Measurements from ENCODE around the gene LKAAEAR1. TPM values are rescaled to one million over a fixed set of nuclear protein-coding genes. Genes with fewer than 3 reads are reported as not detected.

LKAAEAR1 gene
- total and polyA plus RNA-seq, 12 donors = 0.12 TPM; not detected in 11

DNA sequence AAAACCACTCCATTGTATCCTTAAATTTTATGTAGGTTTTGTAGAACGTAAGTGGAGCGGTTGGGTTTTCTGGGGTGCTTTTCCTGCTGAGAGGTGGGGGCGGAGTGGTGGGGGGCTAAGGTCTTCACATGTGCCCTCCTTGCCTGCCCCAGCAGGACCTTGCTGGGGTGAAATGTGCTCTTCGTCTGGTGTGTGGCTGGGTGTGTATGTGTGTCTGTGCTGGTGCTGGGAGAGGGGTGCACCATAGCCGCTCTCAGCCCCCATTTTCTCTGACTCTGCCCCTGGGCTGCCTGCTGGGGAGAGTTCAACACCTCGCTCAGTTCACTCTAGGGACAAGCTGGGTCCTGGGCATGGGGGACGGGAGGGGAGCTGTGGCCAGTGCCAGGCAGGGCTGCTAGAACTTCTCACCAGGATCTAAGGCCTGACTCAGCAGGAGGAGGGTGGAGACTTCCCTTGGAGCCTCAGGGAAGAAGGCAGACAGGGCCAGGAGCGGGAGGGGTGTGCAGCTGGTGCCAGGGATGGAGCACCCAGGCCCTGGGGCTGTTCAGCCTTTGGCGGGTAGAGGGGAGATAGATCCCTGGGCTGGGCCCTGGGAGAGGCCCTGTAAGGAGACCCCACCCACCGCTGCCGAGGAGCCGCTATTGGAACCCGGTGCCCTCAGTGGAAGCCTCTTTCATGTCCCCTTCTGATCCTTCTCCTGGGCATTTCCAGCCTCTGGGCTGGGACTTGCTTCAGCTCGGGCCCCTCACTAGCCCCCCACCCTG lies 39.5 kb downstream of the LKAAEAR1 start:
- intact Hi-C loops (cut with DNase I) = no loop called here
- TF ChIP-seq, protein P1, sequence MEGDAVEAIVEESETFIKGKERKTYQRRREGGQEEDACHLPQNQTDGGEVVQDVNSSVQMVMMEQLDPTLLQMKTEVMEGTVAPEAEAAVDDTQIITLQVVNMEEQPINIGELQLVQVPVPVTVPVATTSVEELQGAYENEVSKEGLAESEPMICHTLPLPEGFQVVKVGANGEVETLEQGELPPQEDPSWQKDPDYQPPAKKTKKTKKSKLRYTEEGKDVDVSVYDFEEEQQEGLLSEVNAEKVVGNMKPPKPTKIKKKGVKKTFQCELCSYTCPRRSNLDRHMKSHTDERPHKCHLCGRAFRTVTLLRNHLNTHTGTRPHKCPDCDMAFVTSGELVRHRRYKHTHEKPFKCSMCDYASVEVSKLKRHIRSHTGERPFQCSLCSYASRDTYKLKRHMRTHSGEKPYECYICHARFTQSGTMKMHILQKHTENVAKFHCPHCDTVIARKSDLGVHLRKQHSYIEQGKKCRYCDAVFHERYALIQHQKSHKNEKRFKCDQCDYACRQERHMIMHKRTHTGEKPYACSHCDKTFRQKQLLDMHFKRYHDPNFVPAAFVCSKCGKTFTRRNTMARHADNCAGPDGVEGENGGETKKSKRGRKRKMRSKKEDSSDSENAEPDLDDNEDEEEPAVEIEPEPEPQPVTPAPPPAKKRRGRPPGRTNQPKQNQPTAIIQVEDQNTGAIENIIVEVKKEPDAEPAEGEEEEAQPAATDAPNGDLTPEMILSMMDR (IDR thresholded peaks at IDR 0.05) = no peak
- DNase-seq (peak in 1 of 2 donors; percentile 64), ATAC-seq (peak in 7 of 8 donors; percentile 10 to 60 (median 52))
- 55 to 61% methylated on average over 12 to 14 of the region's 14 CpGs for WGBS, 2 donors
- H3K9me3 ChIP-seq = no peaks in the 10 kb centered on the region
- H3K27me3 ChIP-seq = peaks cover 9 to 90% (median 68%) of the 10 kb centered on the region in 7 donors
- peak overlapping the region; percentile 47 to 93 (median 82) for H3K27ac ChIP-seq
- H3K36me3 ChIP-seq = peaks cover 0 to 26% (median 5%) of the 10 kb centered on the region in 9 donors
- peaks cover 11 to 40% (median 31%) of the 10 kb centered on the region in 9 donors for H3K4me1 ChIP-seq
- H3K4me3 ChIP-seq = peak overlapping the region in 5 of 10 donors; percentile 27 to 78 (median 66)

DNA sequence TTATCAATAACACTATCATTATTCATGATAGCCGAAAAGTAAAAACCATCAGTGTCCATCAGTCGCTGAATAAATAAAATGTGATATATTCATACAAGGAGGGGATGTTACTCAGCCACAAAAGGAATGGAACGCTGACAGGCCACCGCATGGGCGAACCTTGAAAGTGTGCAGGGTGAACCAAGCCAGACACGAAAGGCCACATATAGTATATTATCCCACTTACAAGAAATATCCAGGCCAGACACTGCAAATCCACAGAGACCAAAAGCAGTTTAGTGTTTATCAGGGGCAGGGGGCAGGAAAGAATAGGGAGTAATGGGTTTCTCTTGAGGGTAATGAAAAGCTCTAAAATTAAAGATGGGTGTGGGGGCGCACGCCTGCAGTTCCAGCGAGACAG lies 40.4 kb downstream of the LKAAEAR1 start:
- TF ChIP-seq, protein P1 (IDR thresholded peaks at IDR 0.05) = no peak
- DNase-seq (no peak), ATAC-seq (no peak)
- H3K4me3 ChIP-seq = no peak overlapping the region
- peaks cover 13 to 49% (median 39%) of the 10 kb centered on the region in 9 donors for H3K4me1 ChIP-seq
- H3K9me3 ChIP-seq = no peaks in the 10 kb centered on the region
- H3K36me3 ChIP-seq = peaks cover 0 to 26% (median 5%) of the 10 kb centered on the region in 9 donors
- peaks cover 7 to 95% (median 70%) of the 10 kb centered on the region in 7 donors for H3K27me3 ChIP-seq
- WGBS, 2 donors = 78 to 86% methylated on average over 9 of the region's 9 CpGs
- H3K27ac ChIP-seq = peak overlapping the region in 6 of 10 donors; percentile 59 to 93 (median 84)
- intact Hi-C loops (cut with DNase I) = no loop called here

DNA sequence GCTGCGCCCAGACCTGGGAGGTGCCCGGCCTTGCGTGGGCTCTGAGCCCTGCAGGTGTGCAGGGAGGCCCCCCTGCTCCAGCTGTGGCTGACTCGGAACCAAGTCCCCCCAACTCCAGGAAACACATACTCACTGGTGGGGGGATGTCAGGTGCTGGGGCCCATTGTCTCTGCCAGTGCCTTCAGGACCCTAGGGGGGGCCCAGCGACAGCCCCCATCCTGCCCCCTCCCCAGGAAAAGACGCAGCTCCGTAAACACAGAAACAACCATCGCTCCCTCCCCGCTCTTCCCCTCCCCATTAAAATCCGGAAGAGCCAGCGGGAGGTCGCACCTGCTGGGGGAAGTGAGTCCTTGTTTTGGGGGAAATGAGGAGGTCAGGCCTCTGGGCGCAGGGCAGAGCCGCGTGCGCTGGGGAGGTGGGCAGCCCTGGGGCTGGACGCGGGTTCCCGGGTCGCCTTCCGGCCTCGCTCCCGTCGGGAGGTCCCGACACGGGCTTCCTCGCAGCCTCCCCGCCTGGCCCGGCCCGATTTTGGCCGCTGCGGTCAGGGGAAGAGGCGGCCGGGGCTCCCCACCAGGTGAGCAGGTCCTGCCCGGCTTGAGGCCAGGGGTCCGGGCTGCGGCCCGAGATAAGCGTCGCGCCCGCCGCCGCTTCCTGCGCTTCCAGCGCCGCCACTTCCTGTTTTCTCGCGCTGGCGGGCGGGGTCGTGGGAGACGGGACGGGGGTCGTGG lies 42.0 kb downstream of the LKAAEAR1 start:
- Histone ChIP-seq H3K27ac (peak overlapping the region; percentile 79 to 96 (median 86)), H3K4me1 (peaks cover 17 to 64% (median 50%) of the 10 kb centered on the region in 9 donors), H3K36me3 (peaks cover 0 to 10% (median 0%) of the 10 kb centered on the region in 9 donors), H3K4me3 (peak overlapping the region; percentile 7 to 60 (median 50)), H3K9me3 (no peaks in the 10 kb centered on the region), H3K27me3 (peaks cover 3 to 95% (median 68%) of the 10 kb centered on the region in 7 donors)
- TF ChIP-seq, protein P1 (IDR thresholded peaks at IDR 0.05) = no peak
- 1 to 2% methylated on average over 49 to 55 of the region's 55 CpGs for WGBS, 2 donors
- DNase-seq (no peak), ATAC-seq (no peak)
- intact Hi-C loops (cut with DNase I) = no loop called here

DNA sequence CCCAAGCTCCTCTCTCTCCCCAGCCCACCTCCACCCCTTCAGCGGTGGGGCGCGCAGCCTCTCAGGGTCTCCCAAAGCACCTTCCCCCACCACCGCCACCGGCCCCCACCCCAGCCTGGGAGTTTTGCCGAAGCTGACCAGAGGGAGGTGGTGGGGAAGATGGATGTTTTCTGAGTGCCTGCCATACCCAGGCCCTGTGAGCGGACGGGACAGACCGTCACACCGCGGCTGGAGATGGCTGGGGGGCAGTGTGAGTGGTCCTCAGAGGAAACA lies 42.5 kb downstream of the LKAAEAR1 start:
- intact Hi-C loops (cut with DNase I) = loop anchor here in 1 of 10 donors (2.0 kb wide), 1 partner anchor 15 kb away; no protein-coding TSS in a partner anchor
- peaks cover 17 to 64% (median 52%) of the 10 kb centered on the region in 9 donors for H3K4me1 ChIP-seq
- H3K4me3 ChIP-seq = peak overlapping the region; percentile 7 to 60 (median 50)
- DNase-seq (no peak), ATAC-seq (no peak)
- H3K36me3 ChIP-seq = peaks cover 0 to 5% (median 0%) of the 10 kb centered on the region in 9 donors
- H3K27ac ChIP-seq = peak overlapping the region; percentile 79 to 96 (median 86)
- WGBS, 2 donors = 8 to 11% methylated on average over 11 of the region's 11 CpGs
- H3K27me3 ChIP-seq = peaks cover 3 to 95% (median 70%) of the 10 kb centered on the region in 7 donors
- no peaks in the 10 kb centered on the region for H3K9me3 ChIP-seq
- TF ChIP-seq, protein P1 (IDR thresholded peaks at IDR 0.05) = no peak

Data from heart right ventricle (tissue), 16 donors.